A549 (cell line): ENCODE measurements around the gene CEP164. TPM values are rescaled to one million over a fixed set of nuclear protein-coding genes. Genes with fewer than 3 reads are reported as not detected.

Experiments
- ATAC-seq, 2 experiments: fragments of 200-7000 bp in 1 of 2; fragments of >200 bp in 1 of 2; cut with Nextera tagmentation in 1 of 2; cut with Tn5 transposase in 1 of 2; 3 replicates each; pipeline versions ENCODE4 v1.8.0 to v1.9.1; 2018 to 2020; ENCODE audit warnings: mild to moderate bottlenecking in 1 of 2, moderate library complexity in 1 of 2
- CTCF ChIA-PET: fragments of 300-600 bp; sonication (Branson Sonifier 250); formaldehyde crosslinking; extraction: SDS; loops from one replicate; lab custom pipeline; 2021; ENCODE audit warnings: antibody characterized with exemption, inconsistent platforms; lab: Yijun Ruan, JAX
- POLR2A ChIA-PET: fragments of 350-600 bp; formaldehyde crosslinking; extraction: SDS; loops from one replicate; lab custom pipeline; 2021; ENCODE audit warnings: antibody characterized with exemption, inconsistent platforms; lab: Yijun Ruan, JAX
- DNase-seq, 2 experiments: peaks; one replicate each; pipeline versions ENCODE4 v3.0.0 to v3.0.0-alpha.2; 2011 to 2016; ENCODE audit warnings: low read depth in 1 of 2, low spot score in 1 of 2
- FAIRE-seq: peaks from 2 replicates; lab custom pipeline; 2011; peaks lifted over from hg19 to GRCh38; lab: Jason Lieb, UNC
- H3K27ac ChIP-seq, 2 experiments: fragments of >200 bp; sonication (Bioruptor Twin); formaldehyde crosslinking; 3 replicates each; pipeline ENCODE4 v1.5.1; 2016 to 2017
- H3K4me1 ChIP-seq: fragments of >200 bp; sonication (Bioruptor Twin); formaldehyde crosslinking; 3 replicates; pipeline ENCODE4 v1.6.1; 2016
- H3K4me2 ChIP-seq: fragments of >200 bp; sonication (Bioruptor Twin); formaldehyde crosslinking; 3 replicates; pipeline ENCODE4 v1.6.1; 2016
- H3K4me3 ChIP-seq: fragments of >200 bp; sonication (Bioruptor Twin); formaldehyde crosslinking; 3 replicates; pipeline ENCODE4 v1.5.1; 2016
- H3K9me3 ChIP-seq: fragments of >200 bp; sonication (Bioruptor Twin); formaldehyde crosslinking; 3 replicates; pipeline ENCODE4 v1.6.1; 2016
- CHD2 ChIP-seq: fragments of 150-350 bp; IDR thresholded peaks from 2 replicates; pipeline ENCODE4 v1.6.1; 2014; ENCODE audit warnings: low read length; ENCODE audit not compliant: partially characterized antibody
- CTCF ChIP-seq: fragments of >200 bp; sonication (Bioruptor Twin); formaldehyde crosslinking; IDR thresholded peaks from 3 replicates; pipeline ENCODE4 v1.5.1; 2016
- EHMT2 ChIP-seq: fragments of 200-600 bp; sonication (generic); IDR thresholded peaks from 2 replicates; pipeline ENCODE4 v1.6.1; 2016; ENCODE audit warnings: antibody characterized with exemption, low read depth, mild to moderate bottlenecking, moderate library complexity
- ELK1 ChIP-seq: fragments of 150-350 bp; IDR thresholded peaks from 2 replicates; pipeline ENCODE4 v1.6.1; 2014; ENCODE audit warnings: low read depth, mild to moderate bottlenecking, low read length
- EP300 ChIP-seq, 2 experiments: fragments of >200 bp; sonication (Bioruptor Twin); formaldehyde crosslinking; IDR thresholded peaks; 2 replicates in 1 of 2; 3 replicates in 1 of 2; pipeline ENCODE4 v1.6.1; 2016 to 2017
- FOSL2 ChIP-seq, 2 experiments: fragments of 450-650 bp in 1 of 2; fragments of >200 bp in 1 of 2; sonication (Bioruptor Twin) in 1 of 2; formaldehyde crosslinking; IDR thresholded peaks; 2 replicates each; pipeline versions ENCODE4 v1.5.0 to v1.6.1; 2016 to 2020; ENCODE audit warnings: mild to moderate bottlenecking in 1 of 2, moderate library complexity in 1 of 2
- FOXS1 ChIP-seq: fragments of 250-450 bp; sonication (Bioruptor Pico); IDR thresholded peaks from 2 replicates; pipeline ENCODE4 v1.5.0; 2020; ENCODE audit warnings: mild to moderate bottlenecking, moderate library complexity
- HES2 ChIP-seq: fragments of >200 bp; sonication (Bioruptor Twin); formaldehyde crosslinking; IDR thresholded peaks from 2 replicates; pipeline ENCODE4 v1.6.1; 2016
- HEYL ChIP-seq: fragments of 250-450 bp; sonication (Bioruptor Pico); IDR thresholded peaks from 2 replicates; pipeline ENCODE4 v1.8.0; 2021; ENCODE audit warnings: mild to moderate bottlenecking, moderate library complexity
- HOXA7 ChIP-seq: fragments of 250-450 bp; sonication (Bioruptor Pico); IDR thresholded peaks from 2 replicates; pipeline ENCODE4 v1.5.0; 2020; ENCODE audit warnings: mild to moderate bottlenecking, moderate library complexity
- HOXB13 ChIP-seq: fragments of 250-450 bp; sonication (Bioruptor Pico); IDR thresholded peaks from 2 replicates; pipeline ENCODE4 v1.5.0; 2020; ENCODE audit warnings: low read depth, mild to moderate bottlenecking, moderate library complexity
- JUN ChIP-seq, 2 experiments: fragments of >200 bp; sonication (Bioruptor Twin); formaldehyde crosslinking; IDR thresholded peaks; 2 replicates in 1 of 2; 3 replicates in 1 of 2; pipeline ENCODE4 v1.6.1; 2016 to 2017
- MYC ChIP-seq: IDR thresholded peaks from 2 replicates; pipeline ENCODE4 v1.6.1; 2012; ENCODE audit warnings: mild to moderate bottlenecking, inconsistent platforms, low read length, improper control_type of control experiment, borderline replicate concordance
- NFE2L2 ChIP-seq: fragments of 150-350 bp; conservative IDR thresholded peaks from 2 replicates; pipeline ENCODE4 v1.6.1; 2014; ENCODE audit warnings: low read length
- NPAS2 ChIP-seq: fragments of 250-450 bp; sonication (Bioruptor Pico); IDR thresholded peaks from 2 replicates; pipeline ENCODE4 v1.8.0; 2022; ENCODE audit warnings: mild to moderate bottlenecking, moderate library complexity, borderline replicate concordance
- NR3C1 ChIP-seq: fragments of >200 bp; sonication (Bioruptor Twin); formaldehyde crosslinking; IDR thresholded peaks from 3 replicates; pipeline ENCODE4 v1.6.1; 2017
- POLR2A ChIP-seq: IDR thresholded peaks from 2 replicates; pipeline ENCODE4 v1.6.1; 2012; ENCODE audit warnings: mild to moderate bottlenecking, low read length
- POLR2AphosphoS2 ChIP-seq: conservative IDR thresholded peaks from 2 replicates; pipeline ENCODE4 v1.6.1; 2012; ENCODE audit warnings: low read length, improper control_type of control experiment, inconsistent platforms
- RARB ChIP-seq: fragments of 250-450 bp; sonication (Bioruptor Pico); IDR thresholded peaks from 2 replicates; pipeline ENCODE4 v1.8.0; 2021; ENCODE audit warnings: mild to moderate bottlenecking, moderate library complexity
- RCOR1 ChIP-seq: fragments of 150-350 bp; IDR thresholded peaks from 2 replicates; pipeline ENCODE4 v1.6.1; 2014; ENCODE audit warnings: antibody characterized with exemption, low read length, low read depth
- SMC3 ChIP-seq: fragments of >200 bp; sonication (Bioruptor Twin); formaldehyde crosslinking; IDR thresholded peaks from 3 replicates; pipeline ENCODE4 v1.6.1; 2018; ENCODE audit warnings: inconsistent platforms
- SREBF2 ChIP-seq: fragments of 450-650 bp; IDR thresholded peaks from 2 replicates; pipeline ENCODE4 v1.6.1; 2014; ENCODE audit warnings: mild to moderate bottlenecking, moderate library complexity
- TFCP2L1 ChIP-seq: fragments of 250-450 bp; sonication (Bioruptor Pico); IDR thresholded peaks from 2 replicates; pipeline ENCODE4 v1.5.0; 2021; ENCODE audit warnings: mild to moderate bottlenecking
- ZC3H11A ChIP-seq: fragments of 450-650 bp; IDR thresholded peaks from 2 replicates; pipeline ENCODE4 v1.6.1; 2014; ENCODE audit warnings: antibody characterized with exemption, mild to moderate bottlenecking
- ZSCAN20 ChIP-seq: fragments of 250-450 bp; sonication (Bioruptor Pico); IDR thresholded peaks from 2 replicates; pipeline ENCODE4 v1.8.0; 2022; ENCODE audit warnings: mild to moderate bottlenecking, moderate library complexity
- WGBS: methylation state at CpG from one replicate; pipeline ENCODE4 v1.1.6; 2017; ENCODE audit errors: missing lambda C conversion rate; 5-methylcytosine and 5-hydroxymethylcytosine counted together
- polyA plus RNA-seq, 4 experiments: library from polyadenylated mRNA; depleted of rRNA in 3 of 4; stranded (reverse); fragments of >200 nt; fragmentation: RNase III in 1 of 4; extraction: RNeasy Plus Mini Kit Qiagen cat#74134 plus additional on column Dnase treatment in 1 of 4; gene quantifications; 2 replicates in 3 of 4; 3 replicates in 1 of 4; pipeline ENCODE4 v1.2.3, GENCODE V29; 2011 to 2017
- TF ChIP-seq, protein P1 (sequence below): IDR thresholded peaks from 2 replicates; pipeline ENCODE4 v1.6.1; 2012
- TF ChIP-seq, protein P2 (sequence below): fragments of 250-450 bp; sonication (Bioruptor Pico); IDR thresholded peaks from 2 replicates; pipeline ENCODE4 v1.5.0; 2020; ENCODE audit warnings: low read depth, mild to moderate bottlenecking, moderate library complexity
- TF ChIP-seq, protein P3 (sequence below): IDR thresholded peaks from 2 replicates; pipeline ENCODE4 v1.6.1; 2012

CEP164 gene
- polyA plus RNA-seq, 2 of the 4 experiments (the other 2 are of a cell fraction) = 17.4 to 19.6 TPM

GRCh38 chr11:117420143-117420485 lies 92.5 kb downstream of the CEP164 start:
- no peak for FAIRE-seq
- CTCF ChIA-PET = interaction anchor here (1.3 to 1.7 kb wide), 3 partner anchors 10 to 526 kb away, joined by 3 to 5 read pairs (median 4); no protein-coding TSS in a partner anchor
- 93% methylated on average over 11 of the region's 12 CpGs for WGBS

GRCh38 chr11:117420598-117420997 lies 92.9 kb downstream of the CEP164 start:
- TF ChIP-seq JUN (IDR thresholded peaks at IDR 0.05) = no peak
- no peak for TF ChIP-seq SREBF2
- TF ChIP-seq EHMT2 = no peak
- TF ChIP-seq, protein P1, sequence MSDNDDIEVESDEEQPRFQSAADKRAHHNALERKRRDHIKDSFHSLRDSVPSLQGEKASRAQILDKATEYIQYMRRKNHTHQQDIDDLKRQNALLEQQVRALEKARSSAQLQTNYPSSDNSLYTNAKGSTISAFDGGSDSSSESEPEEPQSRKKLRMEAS = no peak
- TF ChIP-seq, protein P2, sequence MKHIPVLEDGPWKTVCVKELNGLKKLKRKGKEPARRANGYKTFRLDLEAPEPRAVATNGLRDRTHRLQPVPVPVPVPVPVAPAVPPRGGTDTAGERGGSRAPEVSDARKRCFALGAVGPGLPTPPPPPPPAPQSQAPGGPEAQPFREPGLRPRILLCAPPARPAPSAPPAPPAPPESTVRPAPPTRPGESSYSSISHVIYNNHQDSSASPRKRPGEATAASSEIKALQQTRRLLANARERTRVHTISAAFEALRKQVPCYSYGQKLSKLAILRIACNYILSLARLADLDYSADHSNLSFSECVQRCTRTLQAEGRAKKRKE = no peak
- no peak for TF ChIP-seq POLR2AphosphoS2
- TF ChIP-seq HOXB13 = no peak
- no peak for TF ChIP-seq NPAS2 (CRISPR knock-in tag)
- no peak for TF ChIP-seq FOXS1 (CRISPR knock-in tag)
- no peak for TF ChIP-seq EP300 (IDR thresholded peaks at IDR 0.05)
- TF ChIP-seq POLR2A = no peak
- no peak for TF ChIP-seq RARB (CRISPR knock-in tag)
- TF ChIP-seq CHD2 = no peak
- no peak for TF ChIP-seq CTCF
- TF ChIP-seq RCOR1 = no peak
- no peak for TF ChIP-seq HOXA7 (CRISPR knock-in tag)
- no peak for TF ChIP-seq NFE2L2
- TF ChIP-seq ZC3H11A = no peak
- TF ChIP-seq, all 56 proteins: peak for 0
- Histone ChIP-seq H3K27ac (no peak overlapping the region), H3K9me3 (no peaks in the 10 kb centered on the region), H3K4me3 (no peak overlapping the region), H3K4me1 (no peaks in the 10 kb centered on the region), H3K4me2 (no peak overlapping the region)
- POLR2A ChIA-PET = no interaction called here
- WGBS = 82% methylated on average over 6 of the region's 6 CpGs
- DNase-seq (no peak), FAIRE-seq (no peak), ATAC-seq (no peak)
- CTCF ChIA-PET = interaction anchor here (1.3 to 1.7 kb wide), 3 partner anchors 10 to 526 kb away, joined by 3 to 5 read pairs (median 4); no protein-coding TSS in a partner anchor

More at GRCh38 chr11:117420143-117420485, 92.5 kb downstream of the CEP164 start:
- H3K4me2 ChIP-seq = no peak overlapping the region
- H3K4me3 ChIP-seq = no peak overlapping the region
- H3K27ac ChIP-seq = no peak overlapping the region
- no peaks in the 10 kb centered on the region for H3K9me3 ChIP-seq
- ATAC-seq (no peak), DNase-seq (no peak)
- POLR2A ChIA-PET = no interaction called here
- H3K4me1 ChIP-seq = no peaks in the 10 kb centered on the region
- TF ChIP-seq CTCF (no peak), POLR2A (no peak), FOSL2 (IDR thresholded peaks at IDR 0.05) (no peak), FOSL2 (CRISPR knock-in tag; IDR thresholded peaks at IDR 0.05) (no peak), MYC (no peak), ZSCAN20 (CRISPR knock-in tag) (no peak), ZC3H11A (no peak), HES2 (no peak), TFCP2L1 (CRISPR knock-in tag) (no peak), SMC3 (no peak), NR3C1 (no peak), ELK1 (no peak), HEYL (CRISPR knock-in tag) (no peak), FOXS1 (CRISPR knock-in tag) (no peak)
- TF ChIP-seq, protein P3, sequence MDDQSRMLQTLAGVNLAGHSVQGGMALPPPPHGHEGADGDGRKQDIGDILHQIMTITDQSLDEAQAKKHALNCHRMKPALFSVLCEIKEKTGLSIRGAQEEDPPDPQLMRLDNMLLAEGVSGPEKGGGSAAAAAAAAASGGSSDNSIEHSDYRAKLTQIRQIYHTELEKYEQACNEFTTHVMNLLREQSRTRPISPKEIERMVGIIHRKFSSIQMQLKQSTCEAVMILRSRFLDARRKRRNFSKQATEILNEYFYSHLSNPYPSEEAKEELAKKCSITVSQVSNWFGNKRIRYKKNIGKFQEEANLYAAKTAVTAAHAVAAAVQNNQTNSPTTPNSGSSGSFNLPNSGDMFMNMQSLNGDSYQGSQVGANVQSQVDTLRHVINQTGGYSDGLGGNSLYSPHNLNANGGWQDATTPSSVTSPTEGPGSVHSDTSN = no peak
